ENCODE results near the gene HEXD. TPM values are rescaled to one million over a fixed set of nuclear protein-coding genes. Genes with fewer than 3 reads are reported as not detected.

Gene HEXD
- total and polyA plus RNA-seq, 2 of the 8 experiments (the other 6 are each of a cell fraction or from before 2014, with no cell fraction given), result 20.6 to 21.8 TPM

DNA sequence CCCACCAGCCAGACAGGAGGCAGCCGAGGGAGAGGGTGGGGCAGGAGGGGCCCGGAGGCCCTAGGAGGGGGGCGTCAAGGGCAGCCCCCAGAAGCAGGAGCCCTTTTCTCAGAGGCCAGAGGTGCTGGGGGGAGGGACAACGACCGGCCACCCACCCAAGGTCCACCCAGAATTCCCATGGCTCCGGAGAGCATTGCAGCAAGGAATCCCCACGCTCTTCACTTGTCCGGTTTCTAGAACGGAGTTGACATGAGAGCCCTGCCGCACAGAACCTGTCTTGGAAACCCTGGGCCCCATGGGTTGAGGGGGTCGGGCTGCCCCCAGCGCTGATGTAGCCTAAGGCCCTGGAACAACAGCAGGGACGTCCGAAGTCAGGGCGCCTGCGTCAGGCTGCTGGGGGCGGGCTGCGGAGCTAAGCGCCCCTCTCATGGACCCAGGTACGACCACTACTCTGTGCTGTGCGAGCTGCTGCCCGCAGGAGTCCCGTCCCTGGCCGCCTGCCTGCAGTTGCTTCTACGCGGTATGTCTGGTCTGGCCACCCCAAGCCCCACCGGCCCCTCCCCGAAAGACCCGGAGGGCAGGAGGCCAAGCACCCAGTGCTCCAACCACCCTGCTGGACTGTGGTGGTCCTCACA lies 21.2 kb downstream of the HEXD start:
- Histone ChIP-seq H3K4me1 (replicated peaks in 1 of 4; ENCODE audit: control insufficient read depth in 3 of 4, insufficient read depth in 4 of 4, low read length in 3 of 4) (peaks cover 0 to 18% (median 8%) of the 10 kb centered on the region in 4 experiments; a peak in 6 of 7 replicates), H3K36me3 (ENCODE audit: control insufficient read depth in 2 of 4, insufficient read depth in 4 of 4, low read length in 3 of 4) (peaks cover 0 to 21% (median 9%) of the 10 kb centered on the region in 4 experiments; a peak in 4 of 8 replicates)
- FAIRE-seq, result no peak

More for the DNA sequence above, 21.2 kb downstream of the HEXD start:
- H3K56ac ChIP-seq (replicated peaks; ENCODE audit: insufficient read length, low read depth, low read length), result no peak overlapping the region
- peaks cover 0 to 19% of the 10 kb centered on the region in 2 experiments for H4K20me1 ChIP-seq (replicated peaks in 1 of 2; ENCODE audit: control insufficient read depth in 1 of 2, insufficient read depth in 2 of 2, low read length in 2 of 2)
- H4K5ac ChIP-seq (ENCODE audit: insufficient read length, low read depth, low read length), result no peak overlapping the region
- no peaks in the 10 kb centered on the region for H3K27me3 ChIP-seq (replicated peaks in 1 of 4; ENCODE audit: control insufficient read depth in 3 of 4, extremely low read depth in 1 of 4, insufficient read depth in 3 of 4, low read length in 3 of 4)
- H3K9ac ChIP-seq (replicated peaks in 1 of 4; ENCODE audit: extremely low read depth in 1 of 4, low read depth in 3 of 4, low read length in 3 of 4), result no peak overlapping the region
- peak overlapping the region; percentile 34; the same call in 1 of the 2 replicates for H3K27ac ChIP-seq (ENCODE audit: low read depth, low read length)
- H2BK15ac ChIP-seq (ENCODE audit: low read length), result no peak overlapping the region
- no peaks in the 10 kb centered on the region for H3K79me1 ChIP-seq (ENCODE audit: low read depth, low read length)
- H3K18ac ChIP-seq (ENCODE audit: extremely low read depth, low read length), result no peak overlapping the region
- no peak overlapping the region for H2AK5ac ChIP-seq (ENCODE audit: low read depth, low read length)
- DNase-seq (ENCODE audit: low read depth in 1 of 2, low spot score in 2 of 2), result no peak
- H3K23ac ChIP-seq (ENCODE audit: insufficient read length), result no peak overlapping the region
- H3K14ac ChIP-seq (ENCODE audit: insufficient read length), result no peak overlapping the region
- H3K4me3 ChIP-seq (ENCODE audit: extremely low read depth in 1 of 4, insufficient read depth in 2 of 4, low read depth in 3 of 4, low read length in 4 of 4), result no peak overlapping the region
- H3K23me2 ChIP-seq (ENCODE audit: low read depth, low read length), result no peaks in the 10 kb centered on the region
- H4K8ac ChIP-seq (ENCODE audit: extremely low read depth, insufficient read depth, low read length), result no peak overlapping the region
- CTCF ChIA-PET (ENCODE audit: partially characterized antibody), result interaction anchor here (1.2 to 3.0 kb wide), 3 partner anchors 14 to 89 kb away, joined by 3 to 17 read pairs (median 9); no protein-coding TSS in a partner anchor
- no peaks in the 10 kb centered on the region for H3K79me2 ChIP-seq (ENCODE audit: control insufficient read depth in 1 of 2, insufficient read depth in 2 of 2, low read length in 2 of 2)
- no peak overlapping the region for H2BK12ac ChIP-seq (ENCODE audit: low read depth, low read length)
- H2AFZ ChIP-seq (ENCODE audit: low read length), result no peak overlapping the region
- no peak overlapping the region for H2BK20ac ChIP-seq (ENCODE audit: low read length)
- H3K4ac ChIP-seq (replicated peaks; ENCODE audit: insufficient read length, low read depth, low read length), result no peak overlapping the region
- POLR2A ChIA-PET (ENCODE audit: partially characterized antibody), result interaction anchor here (1.0 to 3.3 kb wide), 5 partner anchors 8 to 19 kb away, joined by 3 to 12 read pairs (median 5); partner anchors contain the start of gene NARF
- H4K91ac ChIP-seq (replicated peaks; ENCODE audit: insufficient read length, low read length), result no peak overlapping the region
- H3K9me3 ChIP-seq (ENCODE audit: insufficient read depth in 2 of 2, low read depth in 1 of 2, low read length in 1 of 2), result no peaks in the 10 kb centered on the region
- 90% methylated on average over 29 of the region's 29 CpGs; no CpG with 5 or more reads in 1 of the 2 experiments for WGBS, 2 experiments (ENCODE audit: extremely low coverage in 1 of 2, insufficient coverage in 1 of 2, insufficient read length in 1 of 2, insufficient replicate concordance in 2 of 2, low coverage in 1 of 2, low lambda C conversion rate in 2 of 2, missing lambda C conversion rate in 1 of 2)
- no peak overlapping the region for H2BK120ac ChIP-seq (replicated peaks; ENCODE audit: low read depth, low read length)
- no peak overlapping the region for H2BK5ac ChIP-seq (ENCODE audit: low read depth, low read length)
- H3K4me2 ChIP-seq (ENCODE audit: insufficient read depth in 1 of 2, low read depth in 2 of 2, low read length in 2 of 2), result no peak overlapping the region
- TF ChIP-seq KDM1A (IDR thresholded peaks at IDR 0.05; ENCODE audit: borderline replicate concordance, low read length) (no peak), POLR2A (IDR thresholded peaks at IDR 0.05; ENCODE audit: control extremely low read depth in 1 of 2, low read depth in 2 of 2, low read length in 2 of 2) (0 out of 3 replicates have a peak, but pooled peaks of 1 of the 2 experiments have one; percentile 21)
